ENCODE data around the gene JARID2.

- no peak for TF ChIP-seq CTCF (IDR thresholded peaks at IDR 0.05; ENCODE audit: low read depth, low read length, missing input control)
- TF ChIP-seq EGR1 (IDR thresholded peaks at IDR 0.05; ENCODE audit: low read depth in 2 of 2): no peak
- TF ChIP-seq TAF1 (conservative IDR thresholded peaks at IDR 0.05): no peak
- TF ChIP-seq HNF4G (IDR thresholded peaks at IDR 0.05): no peak
- TF ChIP-seq JUND (IDR thresholded peaks at IDR 0.05): no peak
- no peak for TF ChIP-seq SP1 (IDR thresholded peaks at IDR 0.05)
- TF ChIP-seq MAX (IDR thresholded peaks at IDR 0.05): no peak
- TF ChIP-seq, protein P1, sequence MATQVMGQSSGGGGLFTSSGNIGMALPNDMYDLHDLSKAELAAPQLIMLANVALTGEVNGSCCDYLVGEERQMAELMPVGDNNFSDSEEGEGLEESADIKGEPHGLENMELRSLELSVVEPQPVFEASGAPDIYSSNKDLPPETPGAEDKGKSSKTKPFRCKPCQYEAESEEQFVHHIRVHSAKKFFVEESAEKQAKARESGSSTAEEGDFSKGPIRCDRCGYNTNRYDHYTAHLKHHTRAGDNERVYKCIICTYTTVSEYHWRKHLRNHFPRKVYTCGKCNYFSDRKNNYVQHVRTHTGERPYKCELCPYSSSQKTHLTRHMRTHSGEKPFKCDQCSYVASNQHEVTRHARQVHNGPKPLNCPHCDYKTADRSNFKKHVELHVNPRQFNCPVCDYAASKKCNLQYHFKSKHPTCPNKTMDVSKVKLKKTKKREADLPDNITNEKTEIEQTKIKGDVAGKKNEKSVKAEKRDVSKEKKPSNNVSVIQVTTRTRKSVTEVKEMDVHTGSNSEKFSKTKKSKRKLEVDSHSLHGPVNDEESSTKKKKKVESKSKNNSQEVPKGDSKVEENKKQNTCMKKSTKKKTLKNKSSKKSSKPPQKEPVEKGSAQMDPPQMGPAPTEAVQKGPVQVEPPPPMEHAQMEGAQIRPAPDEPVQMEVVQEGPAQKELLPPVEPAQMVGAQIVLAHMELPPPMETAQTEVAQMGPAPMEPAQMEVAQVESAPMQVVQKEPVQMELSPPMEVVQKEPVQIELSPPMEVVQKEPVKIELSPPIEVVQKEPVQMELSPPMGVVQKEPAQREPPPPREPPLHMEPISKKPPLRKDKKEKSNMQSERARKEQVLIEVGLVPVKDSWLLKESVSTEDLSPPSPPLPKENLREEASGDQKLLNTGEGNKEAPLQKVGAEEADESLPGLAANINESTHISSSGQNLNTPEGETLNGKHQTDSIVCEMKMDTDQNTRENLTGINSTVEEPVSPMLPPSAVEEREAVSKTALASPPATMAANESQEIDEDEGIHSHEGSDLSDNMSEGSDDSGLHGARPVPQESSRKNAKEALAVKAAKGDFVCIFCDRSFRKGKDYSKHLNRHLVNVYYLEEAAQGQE (IDR thresholded peaks at IDR 0.05): no peak
- TF ChIP-seq ATF3 (IDR thresholded peaks at IDR 0.05): no peak
- TF ChIP-seq RXRA (IDR thresholded peaks at IDR 0.05): no peak
- no peak for TF ChIP-seq ZBTB33 (IDR thresholded peaks at IDR 0.05)
Measured at GRCh38 chr6:15384901-15385300, 139.0 kb downstream of the JARID2 start.

Data from liver (tissue), 3 donors.